ENCODE data around the gene FBXW8.

The FBXW8 gene

DNA sequence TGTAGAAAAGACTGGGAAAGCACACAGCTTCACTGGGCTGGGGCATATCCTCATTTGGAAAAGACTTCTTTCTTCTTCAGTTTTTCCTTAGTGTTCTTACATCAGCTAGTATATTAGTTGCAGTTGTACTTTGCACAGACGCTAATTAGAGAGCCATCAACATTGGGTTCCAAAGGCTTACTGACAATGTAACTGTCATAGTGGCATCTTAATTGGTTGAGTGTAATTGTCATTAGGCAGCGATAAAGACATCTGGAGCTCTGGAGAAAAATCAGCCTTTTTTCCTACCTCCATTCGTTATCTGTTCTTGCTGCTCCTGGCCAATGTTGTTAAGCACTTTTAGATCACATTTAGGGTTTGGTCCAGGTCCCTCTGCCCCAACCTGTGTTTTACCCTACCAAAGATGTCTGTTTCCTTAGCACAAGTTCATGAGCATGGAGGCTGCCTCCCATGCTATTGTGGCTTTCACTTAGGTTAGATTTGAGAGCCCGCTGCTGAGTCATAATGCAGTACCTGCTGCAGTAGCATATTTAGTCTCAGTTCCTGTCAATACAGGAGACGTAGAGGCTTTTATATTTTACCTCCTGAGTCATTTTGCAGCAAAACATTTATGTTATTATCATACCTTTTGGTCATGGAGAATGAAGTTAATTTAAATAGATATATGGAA is 49.2 kb downstream of the FBXW8 start:
- no peak for DNase-seq

DNA sequence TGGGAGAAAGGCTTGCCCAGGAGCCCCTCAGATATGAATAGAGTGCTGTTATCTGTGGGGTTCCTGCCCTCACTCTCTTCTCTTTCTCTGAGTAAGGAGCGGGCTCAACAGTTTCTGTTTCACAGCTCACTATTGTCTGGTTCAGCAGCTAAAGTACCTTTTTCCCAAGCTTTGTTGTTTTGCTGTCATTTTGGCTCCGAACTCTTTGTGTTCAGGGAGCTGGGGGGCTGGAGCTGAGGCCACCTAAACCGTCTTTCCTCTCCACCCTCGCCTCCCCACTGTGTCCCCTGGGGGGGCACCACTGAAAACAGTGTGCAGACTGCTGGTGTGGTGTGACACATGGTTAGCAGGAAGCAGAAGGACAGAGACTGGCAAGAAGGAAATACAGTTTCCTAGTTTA is 51.4 kb downstream of the FBXW8 start:
- no peak for DNase-seq

GRCh38 chr12:116962783-116963356 is 52.1 kb downstream of the FBXW8 start:
- no peak for DNase-seq

GRCh38 chr12:116964054-116965050 is 53.6 kb downstream of the FBXW8 start:
- DNase-seq: no peak

DNA sequence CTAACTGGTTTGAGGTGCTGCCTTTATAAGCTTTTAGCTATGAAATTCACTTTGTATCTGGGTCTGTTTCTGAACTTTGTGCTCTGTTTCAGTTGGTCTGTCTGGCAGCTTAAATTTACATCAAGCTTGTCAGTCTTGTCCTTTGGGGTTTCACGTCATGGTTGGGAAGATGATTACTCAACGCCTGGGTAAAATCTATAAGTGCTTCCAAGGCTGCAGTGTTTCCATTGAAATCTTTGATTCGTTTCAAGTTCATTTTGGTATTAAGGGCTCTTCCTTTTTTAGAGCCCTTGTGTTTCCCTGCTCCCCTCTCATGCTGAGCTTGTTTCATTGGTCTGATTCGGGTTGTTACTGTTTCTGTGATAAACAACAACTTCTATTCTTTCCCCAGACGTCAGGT is 58.2 kb downstream of the FBXW8 start:
- DNase-seq: no peak

GRCh38 chr12:116969615-116970585 is 59.1 kb downstream of the FBXW8 start:
- DNase-seq: peak; percentile 32

GRCh38 chr12:116971222-116971621 is 60.5 kb downstream of the FBXW8 start:
- DNase-seq: no peak

DNA sequence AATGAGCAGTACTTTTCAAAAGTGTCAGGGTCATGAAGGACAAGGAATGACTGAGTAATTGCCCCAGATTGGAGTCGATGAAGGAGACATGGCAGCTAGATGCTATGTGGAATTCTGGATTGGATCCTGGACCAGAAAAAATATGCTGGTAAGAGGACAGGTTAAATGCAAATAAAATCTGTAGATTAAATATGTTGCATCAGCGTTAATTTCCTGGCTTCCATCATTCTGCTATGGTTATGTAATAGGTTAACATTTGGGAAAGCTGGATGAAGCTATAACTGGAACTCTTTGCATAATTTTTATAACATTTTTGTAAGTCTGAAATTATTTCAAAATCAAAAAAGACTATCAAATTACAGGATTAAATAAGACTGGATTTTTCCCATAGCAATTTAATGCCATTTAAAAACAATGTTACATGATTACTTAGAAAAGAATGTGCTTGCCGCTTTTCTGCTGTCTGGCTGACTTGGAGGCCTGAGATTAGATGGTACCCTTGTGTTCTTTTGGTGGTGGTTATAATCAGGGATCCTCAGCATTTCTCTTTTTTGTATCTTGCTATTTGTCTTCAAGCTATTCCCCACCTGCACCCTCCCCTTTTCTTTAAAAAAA is 65.1 kb downstream of the FBXW8 start:
- DNase-seq: no peak

DNA sequence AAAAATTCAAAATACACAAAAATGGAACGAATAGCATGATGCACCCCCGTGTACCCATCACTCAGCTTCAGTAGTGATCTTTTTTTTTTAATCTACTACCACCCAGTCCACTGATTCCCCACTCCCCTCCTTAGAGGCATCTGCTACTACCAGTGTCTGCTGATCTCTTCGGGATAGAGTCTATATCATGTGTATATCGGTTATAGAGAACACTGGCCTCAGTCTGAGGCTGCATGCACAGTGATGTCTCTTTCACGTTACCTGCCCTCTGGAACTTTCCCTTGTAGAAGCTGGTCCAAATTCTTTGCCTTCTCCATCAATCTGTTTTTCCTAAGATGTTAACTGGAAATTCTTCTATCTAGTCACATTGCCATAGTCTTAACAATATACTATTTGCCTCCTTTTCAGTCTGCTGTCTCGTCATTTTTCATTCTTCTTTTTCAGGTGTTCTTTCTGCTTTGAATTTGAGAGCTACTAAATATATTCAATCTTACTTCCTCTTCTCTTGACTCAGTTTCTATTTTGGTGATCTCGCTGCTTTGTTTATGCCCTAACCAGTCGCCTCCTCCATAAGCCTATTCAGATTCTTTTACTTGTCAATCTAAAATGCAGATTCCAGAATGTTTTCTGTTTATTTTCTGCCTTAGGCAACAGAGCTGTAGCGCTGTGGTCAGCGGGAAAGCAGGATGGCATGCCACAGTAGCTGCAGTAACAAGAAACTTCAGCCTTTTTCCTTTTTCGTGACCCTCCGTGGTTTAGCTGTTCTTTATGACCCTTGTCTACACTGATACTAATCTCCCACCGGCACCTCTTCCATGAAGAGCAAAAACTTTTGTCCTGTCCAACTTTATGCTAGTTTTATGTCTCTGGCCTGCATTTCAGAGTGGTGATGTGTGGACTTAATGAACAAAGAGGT is 67.0 kb downstream of the FBXW8 start:
- no peak for DNase-seq

DNA sequence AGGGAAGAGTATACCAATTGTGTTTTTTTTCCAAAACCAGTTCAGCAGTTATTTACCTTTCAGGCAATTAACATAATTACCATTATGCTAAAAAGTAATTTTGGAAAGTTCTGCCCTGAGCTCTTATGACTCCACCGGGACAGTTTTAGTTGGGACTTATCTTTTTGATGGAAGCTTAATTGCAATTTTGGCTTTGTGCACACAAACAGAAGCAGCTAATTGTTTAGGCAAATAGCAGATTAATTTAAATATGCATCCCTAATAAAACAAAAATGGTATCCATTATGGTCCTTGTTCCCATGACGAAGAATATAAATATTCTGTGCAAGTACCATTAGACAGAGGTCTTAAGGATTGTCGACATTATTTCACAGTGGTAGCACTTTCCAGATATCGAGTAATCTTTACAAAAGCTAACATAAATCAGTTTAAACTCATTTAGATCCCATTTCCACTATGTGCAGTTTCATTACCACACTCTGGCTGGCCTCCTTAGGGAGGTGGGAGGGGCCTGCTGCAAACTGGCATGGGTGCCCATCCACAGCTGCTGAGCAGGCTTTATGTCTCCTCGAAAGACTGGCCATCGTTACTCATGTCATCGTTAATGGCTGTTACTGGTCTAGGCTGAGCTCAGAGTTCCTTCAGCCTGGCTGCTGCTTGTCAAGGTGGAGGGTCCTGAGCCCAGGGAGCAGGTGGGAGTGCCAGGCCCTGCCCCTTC is 68.2 kb downstream of the FBXW8 start:
- DNase-seq: no peak

DNA sequence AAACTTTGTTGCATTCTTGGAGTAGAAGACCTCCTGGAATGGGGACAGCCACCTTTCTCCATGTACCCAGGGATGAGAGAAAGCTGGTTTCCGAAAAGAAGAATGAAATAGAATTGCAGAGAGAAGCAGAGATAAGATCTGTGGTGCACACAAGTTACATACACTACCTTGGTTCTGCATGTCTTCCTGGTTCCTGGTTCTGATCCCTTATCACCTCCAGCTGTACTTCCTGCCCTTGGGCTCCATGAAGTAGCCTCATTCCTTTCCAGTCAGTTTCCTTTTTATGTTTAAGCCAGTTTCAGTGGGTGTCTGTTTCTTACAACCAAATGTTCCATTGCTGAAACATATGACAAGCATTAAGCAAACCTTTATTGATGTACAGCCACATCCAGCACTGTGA is 69.3 kb downstream of the FBXW8 start:
- DNase-seq: no peak

DNA sequence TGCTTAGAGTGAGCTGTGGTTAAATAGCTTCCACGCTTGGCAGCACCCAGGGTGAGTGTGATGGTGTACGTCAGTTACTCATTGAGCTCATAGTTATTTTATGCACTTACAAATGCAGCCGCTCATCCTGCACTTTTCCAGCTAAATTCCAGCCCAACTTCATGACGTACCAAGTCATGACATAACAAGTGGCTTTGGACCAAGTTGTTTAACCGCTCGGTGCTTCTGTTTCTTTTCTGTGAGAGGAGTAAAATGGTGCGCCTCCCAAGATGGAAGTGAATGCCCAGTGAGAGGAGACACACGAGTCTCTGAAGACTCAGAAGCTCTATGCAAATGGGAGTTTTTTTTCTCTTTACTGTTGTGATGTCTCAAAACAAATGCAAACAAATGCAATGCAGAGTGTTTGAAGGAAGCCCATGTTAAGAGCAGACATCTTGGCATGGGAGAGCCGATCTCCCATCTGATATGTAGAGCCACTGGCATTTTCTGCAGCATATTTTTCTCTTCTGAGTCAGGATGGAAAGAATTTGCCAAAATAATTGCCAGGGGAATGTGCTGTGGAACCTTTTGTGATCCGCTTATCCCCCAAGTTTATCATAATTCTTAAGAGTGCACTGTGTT is 72.2 kb downstream of the FBXW8 start:
- DNase-seq: peak; percentile 65

GRCh38 chr12:116984098-116984497 is 73.3 kb downstream of the FBXW8 start:
- DNase-seq: no peak

GRCh38 chr12:116990329-116990728 is 79.6 kb downstream of the FBXW8 start:
- no peak for DNase-seq

GRCh38 chr12:116990971-116991966 is 80.5 kb downstream of the FBXW8 start:
- peak; percentile 12 for DNase-seq

DNA sequence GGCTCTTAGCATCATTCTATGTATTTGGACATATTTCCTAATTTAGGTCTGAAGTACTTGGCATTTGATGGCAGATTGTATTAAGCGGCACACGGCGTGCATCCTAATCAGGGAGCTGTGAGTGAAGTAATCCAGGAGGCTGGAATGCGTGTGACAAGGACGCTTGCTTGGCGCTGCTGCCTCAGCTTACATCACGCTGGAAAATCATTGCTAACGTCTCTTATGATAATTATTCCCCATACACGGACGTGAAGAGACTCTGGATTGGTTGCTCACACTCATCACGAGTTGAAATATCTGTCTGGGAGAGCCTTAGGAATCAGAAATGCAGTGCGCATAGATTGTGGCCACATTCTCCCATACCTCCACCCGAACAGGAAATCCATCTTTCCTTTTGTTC is 85.3 kb downstream of the FBXW8 start:
- DNase-seq: peak; percentile 38

GRCh38 chr12:116996621-116997020 is 85.9 kb downstream of the FBXW8 start:
- peak; percentile 32 for DNase-seq

DNA sequence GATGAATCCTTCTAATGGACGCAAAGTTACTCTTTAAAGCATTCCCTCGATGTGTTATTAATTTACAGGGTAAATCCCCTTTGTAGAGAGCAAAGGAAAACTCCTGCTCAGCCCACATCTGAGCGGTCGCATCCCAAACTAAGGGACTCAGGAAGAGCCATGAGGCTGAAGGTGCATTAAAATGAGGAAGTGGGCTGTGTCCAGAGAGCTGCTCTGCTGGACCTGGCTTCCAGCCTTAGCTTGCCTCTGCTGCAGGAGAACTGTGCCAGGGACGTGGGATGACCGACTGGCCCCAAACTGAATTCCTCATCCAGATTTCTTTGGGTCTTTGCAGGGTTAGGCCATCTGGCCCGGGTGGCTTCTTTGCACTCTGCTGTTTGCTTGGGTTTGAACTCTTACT is 88.3 kb downstream of the FBXW8 start:
- DNase-seq: no peak
